Stimulated activated CD8-positive, alpha-beta memory T cell treated with anti-CD3 and anti-CD28 coated beads, Interleukin-7, amount 100 ng/mL, for 4 hours (primary cell): ENCODE measurements around the gene CAMK4.
"Not testable (repeated sequence)": the region's sequence is repeated elsewhere in the genome, so short reads cannot be mapped to it uniquely, and the experiment has no call there.

Experiments used
- DNase-seq, 2 donors: peaks; one replicate each; pipeline ENCODE4 v3.0.0-alpha.2; 2020; ENCODE audit warnings: low read depth in 2 of 2

CAMK4 gene

DNA sequence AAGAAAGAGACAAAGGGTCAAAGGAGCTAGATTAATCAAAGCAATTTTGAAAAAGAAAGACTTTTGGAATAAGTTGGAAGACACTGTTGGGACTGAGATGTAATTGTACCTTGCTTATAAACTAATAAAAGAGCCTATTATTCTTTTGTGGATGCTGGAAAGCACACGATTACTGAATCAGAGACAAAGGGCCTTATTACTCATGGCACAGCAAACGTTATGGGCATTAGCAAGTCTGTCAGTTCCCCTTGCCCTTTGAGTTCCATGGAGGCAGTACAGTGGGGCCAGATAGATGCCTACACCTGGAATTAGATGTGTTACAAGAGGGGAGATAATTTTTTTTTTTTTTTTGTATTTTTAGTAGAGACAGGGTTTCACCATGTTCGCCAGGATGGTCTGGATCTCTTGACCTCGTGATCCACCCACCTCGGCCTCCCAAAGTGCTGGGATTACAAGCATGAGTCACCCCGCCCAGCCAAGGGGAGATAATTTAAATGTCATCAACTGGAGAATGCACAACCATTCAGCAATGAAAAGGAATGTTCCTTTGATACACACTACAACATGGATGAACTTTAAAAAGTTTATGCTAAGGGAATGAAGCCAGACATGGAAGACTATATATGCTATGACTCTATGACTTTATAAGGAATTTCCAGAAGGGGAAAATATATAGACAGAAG, 159.2 kb downstream of the CAMK4 start:
- DNase-seq, result no peak

- no peak for DNase-seq
These were observed 160.0 kb downstream of the CAMK4 start for GRCh38 chr5:111384220-111384619.

DNA sequence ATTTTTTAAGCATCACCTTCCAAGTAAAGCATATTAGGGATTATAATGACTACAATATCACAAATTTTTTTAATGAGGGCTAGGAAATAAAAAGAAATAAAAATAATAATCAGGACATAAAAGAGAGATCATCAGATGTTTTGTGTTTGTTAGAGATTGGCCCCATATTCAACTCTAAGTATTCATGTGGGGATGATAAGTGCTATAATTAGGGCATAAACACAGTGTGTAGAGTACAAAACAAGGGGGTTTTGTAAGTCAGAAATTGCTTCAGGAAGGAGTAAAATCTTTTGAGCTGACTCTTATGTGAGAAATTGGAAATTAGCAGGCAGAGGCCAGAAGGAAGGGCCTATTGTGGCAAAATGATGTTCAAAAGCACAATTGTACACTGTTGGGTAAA, 160.9 kb downstream of the CAMK4 start:
- DNase-seq, result no peak

DNA sequence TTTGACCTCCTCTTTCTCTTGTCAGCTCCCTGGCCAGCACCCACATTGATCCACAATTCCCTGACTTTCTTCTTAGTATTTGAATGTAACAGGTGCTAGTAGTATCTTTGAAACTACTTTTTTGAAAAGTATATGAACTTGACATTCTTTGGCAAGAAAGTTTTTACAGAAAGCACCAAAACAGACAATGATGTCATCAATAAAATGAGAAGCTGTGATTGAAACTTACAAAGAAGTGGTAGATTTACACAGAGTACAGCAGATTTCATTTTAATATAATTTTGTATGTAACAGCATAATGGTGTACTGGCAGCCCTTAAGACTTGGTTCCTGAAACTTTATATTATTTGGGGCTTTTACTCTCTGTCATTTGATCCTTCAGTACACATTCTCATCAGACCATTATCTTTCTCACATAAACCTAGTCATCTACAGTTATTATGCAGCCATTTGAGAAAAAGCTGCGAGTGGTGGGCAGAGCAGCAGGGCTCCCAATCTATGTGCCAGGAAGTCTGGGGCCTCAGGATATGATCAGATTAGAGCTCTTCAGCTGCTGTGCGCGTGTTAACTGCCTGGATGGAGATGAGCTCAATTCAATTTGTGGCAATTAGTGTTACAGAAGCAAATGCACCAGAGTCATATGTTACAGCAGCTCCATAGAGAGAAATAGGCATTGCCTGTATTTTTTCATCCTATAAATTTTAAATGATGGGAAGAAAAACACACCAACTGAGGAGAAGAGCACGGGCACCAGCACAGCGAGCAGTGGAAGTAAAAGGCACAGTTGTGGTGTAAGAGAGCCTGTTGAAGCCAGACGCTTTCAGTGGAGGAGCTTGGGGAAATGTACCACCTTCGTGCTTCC, 162.0 kb downstream of the CAMK4 start:
- no peak for DNase-seq

GRCh38 chr5:111386832-111387162, 162.6 kb downstream of the CAMK4 start:
- no peak for DNase-seq

GRCh38 chr5:111387361-111387760, 163.2 kb downstream of the CAMK4 start:
- no peak for DNase-seq

GRCh38 chr5:111389390-111390082, 165.4 kb downstream of the CAMK4 start:
- no peak for DNase-seq

DNA sequence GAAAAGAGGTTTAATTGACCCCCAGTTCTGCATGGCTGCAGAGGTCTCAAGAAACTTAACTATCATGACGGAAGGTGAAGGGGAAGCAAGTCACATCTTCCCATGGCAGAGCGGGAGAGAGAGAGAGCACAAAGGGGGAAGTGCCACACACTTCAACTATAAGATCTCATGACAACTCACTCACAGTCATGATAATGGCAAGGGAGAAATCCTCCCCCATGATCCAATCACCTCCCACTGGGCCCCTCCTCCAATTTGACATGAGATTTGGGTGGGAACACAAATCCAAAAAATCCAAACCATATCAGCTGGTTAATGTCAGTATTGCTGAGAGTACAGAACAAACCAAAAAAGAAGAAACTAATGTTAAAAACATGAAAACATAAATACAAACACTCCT, 168.0 kb downstream of the CAMK4 start:
- no peak for DNase-seq

DNA sequence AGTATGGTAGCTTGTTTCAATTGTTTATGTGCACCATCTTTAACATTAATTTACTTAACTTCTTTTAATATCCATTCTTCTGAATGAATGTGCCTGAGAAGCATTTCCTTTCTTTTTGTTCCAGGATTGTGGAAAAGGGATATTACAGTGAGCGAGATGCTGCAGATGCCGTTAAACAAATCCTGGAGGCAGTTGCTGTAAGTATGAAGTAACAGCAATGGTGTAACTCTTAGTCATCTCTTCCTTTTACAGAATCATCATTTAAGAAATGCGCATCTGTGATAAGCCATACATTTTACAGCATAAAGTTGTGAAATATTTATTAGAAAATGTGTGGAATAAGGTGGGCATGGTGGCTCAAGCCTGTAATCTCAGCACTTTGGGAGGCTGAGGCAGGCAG, 170.4 kb downstream of the CAMK4 start:
- no peak for DNase-seq

GRCh38 chr5:111398013-111398412, 173.8 kb downstream of the CAMK4 start:
- no peak for DNase-seq

DNA sequence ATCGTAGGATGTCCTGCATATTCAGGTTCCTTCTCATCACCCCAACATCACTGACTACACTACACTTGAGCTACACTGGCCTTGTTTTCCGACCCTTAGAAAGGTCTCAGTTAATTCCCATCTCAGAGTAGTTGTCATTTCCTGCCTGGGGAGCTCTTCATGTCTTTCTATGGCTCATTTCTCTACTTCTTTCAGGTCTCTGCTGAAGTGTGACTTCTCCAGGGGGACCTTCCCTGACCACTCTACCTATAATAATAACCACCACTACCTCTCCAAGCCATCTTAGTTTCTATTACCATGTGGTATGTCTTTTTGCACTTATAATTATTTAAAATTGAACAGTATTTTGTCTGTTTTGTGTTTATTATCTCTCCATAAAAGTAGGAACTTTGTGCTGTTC, 174.9 kb downstream of the CAMK4 start:
- no peak for DNase-seq

- DNase-seq, result no peak
These were observed 177.7 kb downstream of the CAMK4 start for GRCh38 chr5:111401906-111402305.

DNA sequence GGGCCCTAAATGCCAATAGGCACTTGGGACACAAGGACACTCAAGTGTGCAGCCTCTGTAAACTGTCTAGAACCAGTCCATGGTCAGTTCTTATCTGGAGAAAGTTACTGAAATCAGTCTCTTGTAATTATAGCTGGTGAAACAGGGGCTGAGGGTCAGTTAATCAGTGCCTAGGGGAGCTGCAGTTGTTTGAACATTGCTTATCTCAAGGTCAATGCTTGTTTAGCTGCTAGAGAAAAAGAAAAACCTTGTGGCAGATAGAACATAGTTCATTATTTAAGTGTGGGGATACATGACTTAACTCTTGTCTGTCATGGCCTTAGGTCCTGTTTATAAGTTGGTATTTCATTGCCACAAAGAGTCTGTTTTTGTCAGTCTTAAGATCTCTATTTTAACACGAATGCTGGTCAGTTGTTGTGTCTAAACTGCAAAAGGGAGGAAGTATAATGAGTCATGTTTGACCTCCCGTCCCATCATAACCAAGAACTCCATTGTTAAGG, 180.1 kb downstream of the CAMK4 start:
- no peak for DNase-seq

DNA sequence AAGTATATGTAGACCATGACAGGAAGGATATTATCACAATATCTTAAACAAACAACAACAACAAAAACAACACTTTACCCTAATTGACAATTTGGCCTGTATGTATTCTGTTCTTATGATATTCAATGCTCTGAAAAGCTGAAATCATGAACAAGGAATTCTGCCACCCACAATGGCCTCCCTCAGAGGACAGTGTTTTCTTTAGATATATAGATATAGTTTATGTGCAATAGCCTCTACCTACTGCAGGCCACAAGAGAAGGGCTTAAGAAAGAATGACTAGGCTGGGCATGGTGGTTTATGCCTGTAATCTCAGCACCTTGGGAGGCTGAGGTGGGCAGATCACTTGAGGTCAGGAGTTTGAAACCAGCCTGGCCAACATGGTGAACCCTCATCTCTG, 183.4 kb downstream of the CAMK4 start:
- no peak for DNase-seq

GRCh38 chr5:111408817-111409216, 184.6 kb downstream of the CAMK4 start:
- DNase-seq, result no peak

GRCh38 chr5:111409266-111409665, 185.1 kb downstream of the CAMK4 start:
- DNase-seq, result not testable (repeated sequence)

GRCh38 chr5:111410067-111410466, 185.9 kb downstream of the CAMK4 start:
- DNase-seq, result not testable (repeated sequence)

GRCh38 chr5:111411301-111411700, 187.1 kb downstream of the CAMK4 start:
- no peak for DNase-seq

- no peak for DNase-seq
These were observed 188.4 kb downstream of the CAMK4 start for GRCh38 chr5:111412593-111412992.

GRCh38 chr5:111415053-111415452, 190.9 kb downstream of the CAMK4 start:
- DNase-seq, result no peak

- no peak for DNase-seq
These were observed 198.1 kb downstream of the CAMK4 start for GRCh38 chr5:111422245-111422644.
